Prostate gland (tissue), 2 donors: Measurements from ENCODE around the gene SMARCA4.

Experiments used
- CTCF ChIP-seq, 4 experiments: fragments of 200-600 bp in 2 of 4; fragments of 450-650 bp in 2 of 4; sonication (generic) in 2 of 4; IDR thresholded peaks; 1 replicate in 3 of 4; 2 replicates in 1 of 4; pipeline ENCODE4 v1.5.1; 2016 to 2019; ENCODE audit warnings: antibody characterized with exemption in 4 of 4, mild to moderate bottlenecking in 2 of 4, moderate library complexity in 2 of 4
- POLR2A ChIP-seq: fragments of 450-650 bp; IDR thresholded peaks from one replicate; pipeline ENCODE4 v1.6.1; 2016; ENCODE audit warnings: antibody characterized with exemption, mild to moderate bottlenecking
- POLR2AphosphoS5 ChIP-seq: sonication (generic); formaldehyde crosslinking; IDR thresholded peaks from one replicate; pipeline ENCODE4 v1.6.1; 2017; ENCODE audit warnings: antibody characterized with exemption

GRCh38 chr19:10963865-10964264 is 3.0 kb downstream of the SMARCA4 start:
- TF ChIP-seq CTCF (IDR thresholded peaks at IDR 0.05) (no peak), POLR2A (no peak), POLR2AphosphoS5 (no peak)
